Spleen (tissue), 11 donors: ENCODE measurements around the gene FAM83G. TPM values are rescaled to one million over a fixed set of nuclear protein-coding genes. Genes with fewer than 3 reads are reported as not detected.

Experiments used
- DNase-seq: peaks from one replicate; pipeline ENCODE4 v3.0.0-alpha.2; 2020
- H3K27ac ChIP-seq, 8 donors: fragments of 200-600 bp; sonication (generic) in 7 of 8; 1 replicate in 4 of 8; 2 replicates in 4 of 8; pipeline versions ENCODE4 v1.5.0 to v1.8.0; 2016 to 2021; ENCODE audit warnings: inconsistent platforms in 4 of 8, mild to moderate bottlenecking in 4 of 8, moderate library complexity in 1 of 8
- H3K27me3 ChIP-seq, 7 donors: fragments of 200-600 bp; sonication (generic) in 6 of 7; replicated peaks in 1 of 7; 1 replicate in 4 of 7; 2 replicates in 3 of 7; pipeline versions ENCODE4 v1.5.0 to v1.8.0; 2016 to 2021; ENCODE audit warnings: inconsistent platforms in 3 of 7, mild to moderate bottlenecking in 1 of 7
- H3K36me3 ChIP-seq, 6 donors: fragments of 200-600 bp; sonication (generic) in 5 of 6; 1 replicate in 4 of 6; 2 replicates in 2 of 6; pipeline versions ENCODE4 v1.5.0 to v1.8.0; 2016 to 2021; ENCODE audit warnings: inconsistent platforms in 2 of 6
- H3K4me1 ChIP-seq, 6 donors: fragments of 200-600 bp; sonication (generic) in 5 of 6; 1 replicate in 3 of 6; 2 replicates in 3 of 6; pipeline versions ENCODE4 v1.5.0 to v1.8.0; 2016 to 2021; ENCODE audit warnings: inconsistent platforms in 3 of 6
- H3K4me3 ChIP-seq, 8 donors: fragments of 200-600 bp; sonication (generic) in 7 of 8; 1 replicate in 4 of 8; 2 replicates in 4 of 8; pipeline versions ENCODE4 v1.5.0 to v1.8.0; 2016 to 2021; ENCODE audit warnings: inconsistent platforms in 4 of 8, mild to moderate bottlenecking in 4 of 8, moderate library complexity in 2 of 8
- H3K9me3 ChIP-seq, 8 donors: fragments of 200-600 bp; sonication (generic) in 7 of 8; 1 replicate in 4 of 8; 2 replicates in 4 of 8; pipeline versions ENCODE4 v1.5.0 to v1.8.0; 2016 to 2021; ENCODE audit warnings: inconsistent platforms in 4 of 8
- POLR2A ChIP-seq, 3 donors: fragments of 450-650 bp; IDR thresholded peaks; one replicate each; pipeline ENCODE4 v1.5.1; 2017; ENCODE audit warnings: antibody characterized with exemption in 3 of 3, mild to moderate bottlenecking in 1 of 3
- POLR2AphosphoS5 ChIP-seq, 3 donors: sonication (generic); formaldehyde crosslinking; IDR thresholded peaks; one replicate each; pipeline ENCODE4 v1.5.1; 2017; ENCODE audit warnings: antibody characterized with exemption in 3 of 3
- WGBS, 5 donors: extraction: QIAGEN DNeasy Blood & Tissue Kit in 3 of 5; methylation state at CpG; one replicate each; pipeline versions ENCODE4 v1.1.5 to v1.1.7; 2013 to 2018; 5-methylcytosine and 5-hydroxymethylcytosine counted together
- intact Hi-C: fragments of 100-400 bp; cut with DNase I; formaldehyde crosslinking; loops from one replicate; pipeline ENCODE4 v1.15.0; 2023; ENCODE audit warnings: low total_unique reads
- polyA plus RNA-seq, 3 donors: library from polyadenylated mRNA; stranded (reverse); fragments of 200-250 nt; gene quantifications; one replicate each; pipeline ENCODE4 v1.2.1, GENCODE V29; 2013
- total RNA-seq, 7 donors: library from RNA; depleted of rRNA in 3 of 7; stranded (reverse); fragments of >200 nt in 3 of 7; fragmentation: NEBNext Ultra II Directional in 4 of 7; extraction: Animal tissue kit (Norgen Biotek cat#: 25700) in 4 of 7; gene quantifications; one replicate each; pipeline versions ENCODE4 v1.1.0 to v1.2.1, GENCODE V29; 2016 to 2021
- TF ChIP-seq, protein P1 (sequence below), 11 experiments: fragments of 200-600 bp in 7 of 11; fragments of 450-650 bp in 4 of 11; sonication (generic) in 4 of 11; IDR thresholded peaks in 8 of 11; conservative IDR thresholded peaks in 3 of 11; 1 replicate in 7 of 11; 2 replicates in 4 of 11; pipeline versions ENCODE4 v1.4.0 to v1.8.0; 2016 to 2021; ENCODE audit warnings: antibody characterized with exemption in 11 of 11, inconsistent platforms in 4 of 11, mild to moderate bottlenecking in 1 of 11
- donor health status: healthy with polysubstance abuse.
- donor health status: DM: no; HTN: no; CAD: no; lungs with moderate emphysema.
- donor health status: DM: no; HTN: no; CAD: no.
- donor health status: Bipolar disorder and iron deficiency.
- donor health status: healthy.
- donor health status: DM: no; HTN: no; CAD: no.
- donor health status: DM: yes; HTN: yes; CAD: no.

The FAM83G gene
- total and polyA plus RNA-seq, 10 donors = 1.3 to 5.4 (median 4.6) TPM

DNA sequence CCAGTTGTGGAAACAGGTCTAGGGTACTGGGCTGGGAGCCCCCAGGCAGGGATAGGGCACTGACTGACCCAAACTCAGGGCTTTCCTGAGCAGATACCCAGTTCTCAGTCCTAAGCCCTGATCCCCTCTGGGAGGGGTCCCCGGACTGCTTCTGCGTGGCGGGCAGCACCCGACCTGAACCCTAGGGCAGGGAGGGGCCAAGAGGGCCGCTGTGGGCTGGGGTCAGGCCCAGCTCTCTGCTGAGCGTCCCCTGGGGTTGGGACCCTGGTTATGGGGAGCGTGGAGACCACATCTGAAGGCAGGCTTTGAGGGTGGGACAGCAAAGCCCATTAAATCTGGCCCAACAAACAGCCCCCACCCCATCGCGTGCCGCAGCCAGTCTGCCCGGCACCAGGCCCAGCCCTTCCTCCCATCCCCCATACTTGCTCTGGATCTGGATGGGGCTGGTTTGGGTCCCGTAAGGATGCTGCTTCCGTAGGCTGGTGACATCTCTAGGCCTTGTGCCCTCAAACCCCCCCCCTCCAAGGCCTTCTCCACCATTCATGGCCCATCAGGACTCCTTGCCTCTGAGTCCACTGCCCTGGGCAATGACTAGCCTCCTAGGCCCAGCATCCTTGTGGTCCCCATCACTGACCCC, 691 bp upstream of the FAM83G start:
- peak overlapping the region in 5 of 8 donors; percentile 53 to 83 (median 65) for H3K4me3 ChIP-seq
- H3K9me3 ChIP-seq = no peaks in the 10 kb centered on the region
- TF ChIP-seq, protein P1, sequence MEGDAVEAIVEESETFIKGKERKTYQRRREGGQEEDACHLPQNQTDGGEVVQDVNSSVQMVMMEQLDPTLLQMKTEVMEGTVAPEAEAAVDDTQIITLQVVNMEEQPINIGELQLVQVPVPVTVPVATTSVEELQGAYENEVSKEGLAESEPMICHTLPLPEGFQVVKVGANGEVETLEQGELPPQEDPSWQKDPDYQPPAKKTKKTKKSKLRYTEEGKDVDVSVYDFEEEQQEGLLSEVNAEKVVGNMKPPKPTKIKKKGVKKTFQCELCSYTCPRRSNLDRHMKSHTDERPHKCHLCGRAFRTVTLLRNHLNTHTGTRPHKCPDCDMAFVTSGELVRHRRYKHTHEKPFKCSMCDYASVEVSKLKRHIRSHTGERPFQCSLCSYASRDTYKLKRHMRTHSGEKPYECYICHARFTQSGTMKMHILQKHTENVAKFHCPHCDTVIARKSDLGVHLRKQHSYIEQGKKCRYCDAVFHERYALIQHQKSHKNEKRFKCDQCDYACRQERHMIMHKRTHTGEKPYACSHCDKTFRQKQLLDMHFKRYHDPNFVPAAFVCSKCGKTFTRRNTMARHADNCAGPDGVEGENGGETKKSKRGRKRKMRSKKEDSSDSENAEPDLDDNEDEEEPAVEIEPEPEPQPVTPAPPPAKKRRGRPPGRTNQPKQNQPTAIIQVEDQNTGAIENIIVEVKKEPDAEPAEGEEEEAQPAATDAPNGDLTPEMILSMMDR (IDR thresholded peaks at IDR 0.05 in 8 of 11, conservative IDR thresholded peaks at IDR 0.05 in 3 of 11) = no peak
- TF ChIP-seq POLR2AphosphoS5 (IDR thresholded peaks at IDR 0.05) (no peak), POLR2A (IDR thresholded peaks at IDR 0.05) (no peak)
- peaks cover 0 to 15% (median 0%) of the 10 kb centered on the region in 7 donors for H3K27me3 ChIP-seq
- DNase-seq = no peak
- peak overlapping the region in 7 of 8 donors; percentile 46 to 79 (median 57) for H3K27ac ChIP-seq
- H3K36me3 ChIP-seq = no peaks in the 10 kb centered on the region
- H3K4me1 ChIP-seq = peaks cover 9 to 51% (median 31%) of the 10 kb centered on the region in 6 donors
- WGBS, 5 donors = 92 to 97% (median 93%) methylated on average over 7 to 13 of the region's 13 CpGs
- intact Hi-C loops = no loop called here

DNA sequence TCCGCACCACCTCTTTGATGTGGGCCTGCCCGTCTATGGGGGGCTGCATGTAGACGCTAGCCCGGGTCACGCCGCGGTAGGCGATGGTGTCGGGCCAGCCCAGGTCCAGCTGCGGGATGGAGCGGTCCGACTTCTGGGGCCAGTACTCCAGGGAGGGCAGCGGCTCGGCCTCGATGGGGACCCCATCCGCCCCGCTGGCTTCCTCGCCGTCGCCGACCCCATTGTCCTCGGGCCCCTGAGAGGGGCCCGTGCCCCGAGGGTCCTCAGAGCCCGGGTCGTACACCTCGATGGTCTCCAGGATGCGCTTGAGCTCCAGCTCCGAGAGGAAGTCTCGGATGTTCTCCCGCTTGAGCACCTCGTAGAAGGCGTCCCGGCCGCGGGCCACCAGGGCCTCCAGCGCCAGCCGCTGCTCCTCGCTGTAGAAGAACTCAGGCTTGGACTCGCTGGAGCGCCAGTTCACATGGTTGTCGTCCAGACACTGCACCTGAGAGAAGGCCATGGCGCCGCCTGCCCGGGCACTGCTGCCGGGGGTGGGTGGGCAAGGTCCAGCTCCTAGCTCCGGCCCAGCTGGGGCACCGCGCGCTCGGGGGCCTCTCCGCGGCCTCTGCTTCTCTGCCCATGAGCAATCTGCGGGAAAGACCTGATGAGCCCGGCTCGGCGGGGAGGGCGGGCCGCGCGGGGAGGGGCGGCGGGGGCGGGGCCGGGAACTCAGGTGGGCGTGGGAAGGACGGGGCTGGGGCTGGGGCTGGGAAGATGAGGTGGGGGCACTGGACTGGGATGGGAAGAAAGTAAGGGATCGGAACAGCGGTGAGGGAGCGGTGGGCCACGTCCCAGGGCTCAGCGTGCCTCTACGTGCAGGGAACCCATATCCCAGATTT, 782 bp downstream of the FAM83G start:
- peaks cover 0 to 15% (median 0%) of the 10 kb centered on the region in 7 donors for H3K27me3 ChIP-seq
- 22 to 35% (median 26%) methylated on average over 46 to 73 of the region's 73 CpGs for WGBS, 5 donors
- intact Hi-C loops = no loop called here
- H3K4me3 ChIP-seq = peak overlapping the region; percentile 43 to 83 (median 60)
- no peak for DNase-seq
- H3K9me3 ChIP-seq = no peaks in the 10 kb centered on the region
- peak overlapping the region in 5 of 8 donors; percentile 47 to 79 (median 67) for H3K27ac ChIP-seq
- no peak for TF ChIP-seq POLR2A (IDR thresholded peaks at IDR 0.05)
- no peak for TF ChIP-seq POLR2AphosphoS5 (IDR thresholded peaks at IDR 0.05)
- TF ChIP-seq, protein P1 (IDR thresholded peaks at IDR 0.05 in 8 of 11, conservative IDR thresholded peaks at IDR 0.05 in 3 of 11) = no peak
- peaks cover 9 to 52% (median 31%) of the 10 kb centered on the region in 6 donors for H3K4me1 ChIP-seq
- H3K36me3 ChIP-seq = no peaks in the 10 kb centered on the region

DNA sequence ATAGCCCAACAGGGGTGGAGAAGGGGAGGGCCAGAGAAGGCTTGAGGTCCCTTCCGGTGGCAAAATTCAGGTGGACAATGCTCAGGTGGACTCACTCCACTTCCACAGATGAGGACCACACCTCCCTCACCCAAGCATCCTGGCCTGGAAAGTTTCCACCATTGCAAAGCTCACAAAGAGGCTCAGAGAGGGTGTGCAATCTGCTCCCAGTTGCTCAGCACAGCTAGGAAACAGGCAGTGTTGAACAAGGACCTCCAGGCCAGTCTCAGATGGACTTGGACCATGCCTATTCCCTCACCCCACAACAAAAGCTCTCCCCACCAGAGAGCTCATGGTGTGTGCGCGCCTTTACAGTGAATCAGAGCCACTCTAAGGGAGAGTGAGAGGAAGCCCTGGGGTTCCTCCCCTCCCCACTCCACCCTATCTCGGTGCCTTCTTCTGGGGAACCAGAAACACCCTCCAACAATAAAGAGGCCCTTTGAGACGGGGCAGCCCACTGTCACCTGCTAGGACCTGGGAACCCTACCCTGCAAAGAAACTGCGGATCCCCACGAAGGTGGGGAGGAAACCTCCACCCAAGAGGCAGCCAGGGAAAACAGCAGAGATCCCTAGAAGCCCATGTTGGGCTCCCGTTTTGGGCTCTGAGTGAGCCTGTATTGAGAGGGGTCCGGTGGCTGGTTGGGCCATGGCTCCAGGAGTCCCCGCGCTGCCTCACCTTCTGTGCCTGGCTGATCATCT, 1.6 kb downstream of the FAM83G start:
- intact Hi-C loops = no loop called here
- no peak for DNase-seq
- H3K4me1 ChIP-seq = peaks cover 9 to 52% (median 31%) of the 10 kb centered on the region in 6 donors
- H3K27ac ChIP-seq = no peak overlapping the region
- no peak for TF ChIP-seq POLR2A (IDR thresholded peaks at IDR 0.05)
- no peak for TF ChIP-seq POLR2AphosphoS5 (IDR thresholded peaks at IDR 0.05)
- TF ChIP-seq, protein P1 (IDR thresholded peaks at IDR 0.05 in 8 of 11, conservative IDR thresholded peaks at IDR 0.05 in 3 of 11) = no peak
- no peaks in the 10 kb centered on the region for H3K9me3 ChIP-seq
- 78 to 83% (median 82%) methylated on average over 9 to 11 of the region's 11 CpGs for whole genome bisulfite sequencing, 5 donors
- H3K27me3 ChIP-seq = peaks cover 0 to 15% (median 0%) of the 10 kb centered on the region in 7 donors
- peak overlapping the region in 4 of 8 donors; percentile 56 to 83 (median 65) for H3K4me3 ChIP-seq
- H3K36me3 ChIP-seq = no peaks in the 10 kb centered on the region
